Cardiac fibroblast (primary cell): Measurements from ENCODE around the gene FLOT1.

Experiments used
- DNase-seq, 2 donors: peaks; one replicate each; pipeline versions ENCODE4 v3.0.0 to v3.0.0-alpha.2; 2010; ENCODE audit warnings: low read depth in 2 of 2
- H3K4me3 ChIP-seq, 2 donors: replicated peaks in 1 of 2; 1 replicate in 1 of 2; 2 replicates in 1 of 2; pipeline ENCODE4 v1.5.1; 2011; ENCODE audit warnings: low read depth in 2 of 2, low read length in 2 of 2, mild to moderate bottlenecking in 2 of 2, moderate library complexity in 1 of 2
- CTCF ChIP-seq: IDR thresholded peaks from one replicate; pipeline ENCODE4 v1.5.1; 2011; ENCODE audit warnings: low read depth, mild to moderate bottlenecking, low read length, inconsistent platforms

FLOT1 gene

GRCh38 chr6:30703011-30703410 is 39.5 kb downstream of the FLOT1 start:
- no peak for TF ChIP-seq CTCF
- DNase-seq: no peak
- H3K4me3 ChIP-seq: no peak overlapping the region

GRCh38 chr6:30700340-30700739 is 42.1 kb downstream of the FLOT1 start:
- no peak for DNase-seq
- H3K4me3 ChIP-seq: no peak overlapping the region
- no peak for TF ChIP-seq CTCF

GRCh38 chr6:30696432-30696831 is 46.1 kb downstream of the FLOT1 start:
- no peak for DNase-seq
- H3K4me3 ChIP-seq: no peak overlapping the region
- TF ChIP-seq CTCF: no peak

GRCh38 chr6:30691208-30691847 is 51.2 kb downstream of the FLOT1 start:
- H3K4me3 ChIP-seq: peak overlapping the region; percentile 74 to 77
- DNase-seq: no peak

GRCh38 chr6:30690403-30691207 is 51.9 kb downstream of the FLOT1 start, which contains the start of gene NRM:
Gene NRM (minus strand): TSS chr6:30690984. CDS start chr6:30690974, 10 bp downstream.
- H3K4me3 ChIP-seq: peak within 1 kb of the TSS; percentile 74 to 77
- TF ChIP-seq CTCF: no peak
- DNase-seq: peak; percentile 85 to 86

More at GRCh38 chr6:30691208-30691847, 51.2 kb downstream of the FLOT1 start:
- no peak for TF ChIP-seq CTCF

- DNase-seq: no peak
- H3K4me3 ChIP-seq: peak overlapping the region; percentile 74 to 77
- no peak for TF ChIP-seq CTCF
Observed at GRCh38 chr6:30689985-30690384, 52.5 kb downstream of the FLOT1 start.
